Astrocyte (in vitro differentiated cells and primary cell): Measurements from ENCODE around the gene OVOL1. TPM values are rescaled to one million over a fixed set of nuclear protein-coding genes. Genes with fewer than 3 reads are reported as not detected.

Experiments used
- DNase-seq: peaks from one replicate; pipeline ENCODE4 v3.0.0-alpha.2; 2010; ENCODE audit warnings: low read depth
- FAIRE-seq: peaks from 2 replicates; lab custom pipeline; 2011; peaks lifted over from hg19 to GRCh38; lab: Jason Lieb, UNC
- H2AFZ ChIP-seq: 2 replicates; pipeline ENCODE4 v1.6.0; 2012; ENCODE audit warnings: low read depth, low read length, inconsistent platforms
- H3K27ac ChIP-seq: 2 replicates; pipeline ENCODE4 v1.5.1; 2011; ENCODE audit warnings: low read depth, low read length, inconsistent platforms
- H3K27me3 ChIP-seq: 2 replicates; pipeline ENCODE4 v1.6.0; 2011; ENCODE audit warnings: low read length, inconsistent platforms; ENCODE audit not compliant: insufficient read depth
- H3K36me3 ChIP-seq: 2 replicates; pipeline ENCODE4 v1.5.1; 2011; ENCODE audit warnings: low read length, inconsistent platforms; ENCODE audit not compliant: insufficient read depth
- H3K4me1 ChIP-seq: 2 replicates; pipeline ENCODE4 v1.5.1; 2011; ENCODE audit warnings: low read length, inconsistent platforms; ENCODE audit not compliant: insufficient read depth
- H3K4me2 ChIP-seq: 2 replicates; pipeline ENCODE4 v1.6.0; 2012; ENCODE audit warnings: low read length, inconsistent platforms
- H3K4me3 ChIP-seq: 2 replicates; pipeline ENCODE4 v1.5.1; 2011; ENCODE audit warnings: low read depth, mild to moderate bottlenecking, low read length, inconsistent platforms; ENCODE audit not compliant: insufficient read depth
- H3K79me2 ChIP-seq: 2 replicates; pipeline ENCODE4 v1.6.0; 2012; ENCODE audit warnings: mild to moderate bottlenecking, low read length, inconsistent platforms; ENCODE audit not compliant: insufficient read depth
- H3K9ac ChIP-seq: 2 replicates; pipeline ENCODE4 v1.6.0; 2012; ENCODE audit warnings: mild to moderate bottlenecking, low read length, inconsistent platforms
- H3K9me3 ChIP-seq: 2 replicates; pipeline ENCODE4 v1.5.1; 2012; ENCODE audit warnings: low read depth, mild to moderate bottlenecking, low read length, inconsistent platforms; ENCODE audit not compliant: insufficient read depth
- H4K20me1 ChIP-seq: 2 replicates; pipeline ENCODE4 v1.6.0; 2012; ENCODE audit warnings: low read length, inconsistent platforms; ENCODE audit not compliant: insufficient read depth
- H3K27ac Mint-ChIP-seq: one replicate; pipeline ENCODE4 v1.8.0; 2021; ENCODE audit warnings: mild to moderate bottlenecking, mixed read lengths; ENCODE audit not compliant: unreplicated experiment
- H3K27me3 Mint-ChIP-seq: one replicate; pipeline ENCODE4 v1.8.0; 2021; ENCODE audit warnings: low read depth, mixed read lengths; ENCODE audit not compliant: unreplicated experiment
- H3K36me3 Mint-ChIP-seq: one replicate; pipeline ENCODE4 v1.8.0; 2021; ENCODE audit warnings: low read depth, mixed read lengths; ENCODE audit not compliant: unreplicated experiment
- H3K4me1 Mint-ChIP-seq: one replicate; pipeline ENCODE4 v1.8.0; 2021; ENCODE audit warnings: low read depth, mixed read lengths; ENCODE audit not compliant: unreplicated experiment
- H3K4me3 Mint-ChIP-seq: one replicate; pipeline ENCODE4 v1.8.0; 2021; ENCODE audit warnings: mild to moderate bottlenecking, moderate library complexity, mixed read lengths; ENCODE audit not compliant: unreplicated experiment
- H3K9me3 Mint-ChIP-seq: one replicate; pipeline ENCODE4 v1.8.0; 2021; ENCODE audit warnings: mild to moderate bottlenecking, mixed read lengths; ENCODE audit not compliant: unreplicated experiment
- CTCF ChIP-seq: IDR thresholded peaks from 2 replicates; pipeline ENCODE4 v1.5.1; 2011; ENCODE audit warnings: low read depth, mild to moderate bottlenecking, inconsistent platforms, low read length, moderate library complexity; ENCODE audit not compliant: insufficient read depth
- EZH2 ChIP-seq: IDR thresholded peaks from 2 replicates; pipeline ENCODE4 v1.6.1; 2012; ENCODE audit warnings: mild to moderate bottlenecking, low read length, inconsistent platforms; ENCODE audit not compliant: insufficient read depth
- total RNA-seq: library from RNA; stranded (reverse); gene quantifications from 2 replicates; pipeline ENCODE4 v1.2.1, GENCODE V29; 2021

OVOL1 gene
- total RNA-seq, 1 donor from 2014 or later = 1.0 TPM

GRCh38 chr11:65843811-65844210 lies 56.9 kb downstream of the OVOL1 start:
- TF ChIP-seq CTCF (no peak), EZH2 (no peak)
- no peaks in the 10 kb centered on the region for H3K4me1 ChIP-seq
- FAIRE-seq (no peak), DNase-seq (no peak)
- Mint-ChIP-seq H3K27ac (no peak overlapping the region), H3K36me3 (peaks cover 3% of the 10 kb centered on the region), H3K9me3 (no peaks in the 10 kb centered on the region), H3K4me3 (no peak overlapping the region), H3K27me3 (peaks cover 4% of the 10 kb centered on the region), H3K4me1 (no peaks in the 10 kb centered on the region)
- no peak overlapping the region for H3K27ac ChIP-seq
- no peaks in the 10 kb centered on the region for H3K79me2 ChIP-seq
- H2AFZ ChIP-seq = no peak overlapping the region
- no peaks in the 10 kb centered on the region for H3K27me3 ChIP-seq
- H3K4me3 ChIP-seq = no peak overlapping the region
- no peaks in the 10 kb centered on the region for H3K9me3 ChIP-seq
- no peaks in the 10 kb centered on the region for H3K36me3 ChIP-seq
- no peak overlapping the region for H3K9ac ChIP-seq
- H3K4me2 ChIP-seq = no peak overlapping the region
- H4K20me1 ChIP-seq = no peaks in the 10 kb centered on the region

GRCh38 chr11:65844231-65844872 lies 57.5 kb downstream of the OVOL1 start:
- no peak overlapping the region for H3K27ac Mint-ChIP-seq
- TF ChIP-seq EZH2 (no peak), CTCF (no peak)
- no peaks in the 10 kb centered on the region for H3K9me3 Mint-ChIP-seq

More at GRCh38 chr11:65844231-65844872, 57.5 kb downstream of the OVOL1 start:
- H3K79me2 ChIP-seq = no peaks in the 10 kb centered on the region
- no peaks in the 10 kb centered on the region for H4K20me1 ChIP-seq
- H3K4me2 ChIP-seq = no peak overlapping the region
- no peak for DNase-seq
- Mint-ChIP-seq H3K4me3 (no peak overlapping the region), H3K36me3 (peaks cover 3% of the 10 kb centered on the region), H3K27me3 (peaks cover 4% of the 10 kb centered on the region), H3K4me1 (no peaks in the 10 kb centered on the region)
- no peak overlapping the region for H2AFZ ChIP-seq
- H3K9me3 ChIP-seq = no peaks in the 10 kb centered on the region
- H3K27ac ChIP-seq = no peak overlapping the region
- H3K27me3 ChIP-seq = no peaks in the 10 kb centered on the region
- no peaks in the 10 kb centered on the region for H3K36me3 ChIP-seq
- no peaks in the 10 kb centered on the region for H3K4me1 ChIP-seq
- H3K4me3 ChIP-seq = no peak overlapping the region
- H3K9ac ChIP-seq = no peak overlapping the region
- no peak for FAIRE-seq

Other genes starting within 250 kb of the OVOL1 start
- gene LTBP3, start 228.7 kb upstream of the OVOL1 start, total RNA-seq = 33.2 and 36.5 TPM in 2 replicates
- 40.4 and 45.1 TPM in 2 replicates for gene ZNRD2, start 216.6 kb upstream of the OVOL1 start, total RNA-seq
- 45.2 and 47.5 TPM in 2 replicates for gene FAM89B, start 214.5 kb upstream of the OVOL1 start, total RNA-seq
- 9.4 and 10.1 TPM in 2 replicates for gene EHBP1L1, start 211.0 kb upstream of the OVOL1 start, total RNA-seq
- gene KCNK7, start 191.3 kb upstream of the OVOL1 start, total RNA-seq = 0.84 TPM in 1 of 2 replicates, not detected in the other
- gene MAP3K11, start 172.8 kb upstream of the OVOL1 start, total RNA-seq = 55.4 and 61.3 TPM in 2 replicates
- 45.6 and 51.2 TPM in 2 replicates for gene PCNX3, start 171.3 kb upstream of the OVOL1 start, total RNA-seq
- 19.0 and 26.7 TPM in 2 replicates for gene SIPA1, start 149.0 kb upstream of the OVOL1 start, total RNA-seq
- gene RELA, start 124.1 kb upstream of the OVOL1 start, total RNA-seq = 62.2 and 68.9 TPM in 2 replicates
- gene KAT5, start 74.8 kb upstream of the OVOL1 start, total RNA-seq = 26.8 and 31.4 TPM in 2 replicates
- gene RNASEH2C, start 66.3 kb upstream of the OVOL1 start, total RNA-seq = 24.7 and 25.0 TPM in 2 replicates
- gene AP5B1, start 6.1 kb upstream of the OVOL1 start, total RNA-seq = 10.4 and 10.9 TPM in 2 replicates
- gene SNX32, start 46.9 kb downstream of the OVOL1 start, total RNA-seq = 1.2 and 1.5 TPM in 2 replicates
- gene CFL1, start 71.1 kb downstream of the OVOL1 start, total RNA-seq = 1,793 and 1,931 TPM in 2 replicates
- gene MUS81, start 73.4 kb downstream of the OVOL1 start, total RNA-seq = 59.9 and 64.3 TPM in 2 replicates
- 97.3 and 119 TPM in 2 replicates for gene EFEMP2, start 85.7 kb downstream of the OVOL1 start, total RNA-seq
- not detected in 2 replicates for gene CTSW, start 92.8 kb downstream of the OVOL1 start, total RNA-seq
- 67.4 and 68.7 TPM in 2 replicates for gene FIBP, start 101.4 kb downstream of the OVOL1 start, total RNA-seq
- 29.9 and 31.4 TPM in 2 replicates for gene CCDC85B, start 103.6 kb downstream of the OVOL1 start, total RNA-seq
- gene FOSL1, start 113.3 kb downstream of the OVOL1 start, total RNA-seq = 24.5 and 37.9 TPM in 2 replicates
- 34.6 and 35.3 TPM in 2 replicates for gene C11orf68, start 132.0 kb downstream of the OVOL1 start, total RNA-seq
- gene DRAP1, start 132.4 kb downstream of the OVOL1 start, total RNA-seq = 158 and 169 TPM in 2 replicates
- not detected in 2 replicates for gene TSGA10IP, start 158.4 kb downstream of the OVOL1 start, total RNA-seq
- 36.3 and 36.5 TPM in 2 replicates for gene SART1, start 174.7 kb downstream of the OVOL1 start, total RNA-seq
- 35.9 and 42.7 TPM in 2 replicates for gene EIF1AD, start 215.1 kb downstream of the OVOL1 start, total RNA-seq
- 158 and 180 TPM in 2 replicates for gene BANF1, start 215.4 kb downstream of the OVOL1 start, total RNA-seq
- gene CST6, start 224.9 kb downstream of the OVOL1 start, total RNA-seq = not detected in 2 replicates
- gene CATSPER1, start 239.4 kb downstream of the OVOL1 start, total RNA-seq = 0.45 TPM in 1 of 2 replicates, not detected in the other